DMS153 treated with DMSO at 0.1 percent for 48 hours (cell line): ENCODE measurements around the gene C1QC.
A peak's percentile ranks its signal among the peaks of the same experiment; 100 is the strongest.

Experiments used
- DNase-seq: peaks from one replicate; lab custom pipeline; 2025; ENCODE audit not compliant: unreplicated experiment; lab: John Stamatoyannopoulos, UW

The C1QC gene

GRCh38 chr1:22643381-22643780 is at the start of gene C1QC:
TSS of gene C1QC (plus strand) at chr1:22643633. CDS start at chr1:22644024, 391 bp downstream.
- DNase-seq = no peak

DNA sequence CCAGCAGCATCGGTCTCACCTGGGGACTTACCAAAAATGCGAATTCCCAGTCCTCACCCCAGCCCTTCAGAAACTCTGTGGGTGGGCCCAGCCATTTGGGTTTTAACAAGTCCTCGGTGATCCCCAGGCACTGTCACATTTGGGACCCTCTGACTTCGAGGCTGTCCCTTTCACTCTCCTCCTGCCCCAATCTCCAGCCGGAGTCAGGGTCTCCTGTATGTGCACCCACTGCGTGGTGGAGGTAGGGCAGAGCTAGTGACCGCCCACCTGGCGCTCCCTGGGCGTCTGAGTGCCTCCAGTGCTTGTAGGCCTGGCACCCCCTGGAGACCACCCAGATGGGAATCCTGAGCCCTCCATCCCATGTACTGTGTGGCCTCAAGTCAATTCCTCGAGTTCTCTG is 49.0 kb upstream of the C1QC start:
- no peak for DNase-seq

- DNase-seq = no peak
Observed at GRCh38 chr1:22595108-22595507, 48.3 kb upstream of the C1QC start.

GRCh38 chr1:22597301-22597965 is 46.0 kb upstream of the C1QC start:
- DNase-seq = no peak

GRCh38 chr1:22597996-22598395 is 45.4 kb upstream of the C1QC start:
- DNase-seq = no peak

DNA sequence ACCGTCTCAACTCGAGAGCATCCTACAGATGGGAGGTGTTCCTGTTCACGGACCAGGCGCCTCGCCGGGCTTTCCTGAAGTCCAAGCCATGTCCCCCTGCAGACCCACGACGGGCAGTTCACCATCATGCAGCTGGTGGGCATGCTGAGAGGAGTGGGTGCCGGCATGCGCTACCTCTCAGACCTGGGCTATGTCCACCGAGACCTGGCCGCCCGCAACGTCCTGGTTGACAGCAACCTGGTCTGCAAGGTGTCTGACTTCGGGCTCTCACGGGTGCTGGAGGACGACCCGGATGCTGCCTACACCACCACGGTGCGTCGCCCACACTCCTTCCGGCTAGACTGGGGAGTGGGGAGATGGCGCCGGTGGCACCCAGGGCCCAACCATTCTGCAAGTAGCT is 44.7 kb upstream of the C1QC start:
- DNase-seq = no peak

DNA sequence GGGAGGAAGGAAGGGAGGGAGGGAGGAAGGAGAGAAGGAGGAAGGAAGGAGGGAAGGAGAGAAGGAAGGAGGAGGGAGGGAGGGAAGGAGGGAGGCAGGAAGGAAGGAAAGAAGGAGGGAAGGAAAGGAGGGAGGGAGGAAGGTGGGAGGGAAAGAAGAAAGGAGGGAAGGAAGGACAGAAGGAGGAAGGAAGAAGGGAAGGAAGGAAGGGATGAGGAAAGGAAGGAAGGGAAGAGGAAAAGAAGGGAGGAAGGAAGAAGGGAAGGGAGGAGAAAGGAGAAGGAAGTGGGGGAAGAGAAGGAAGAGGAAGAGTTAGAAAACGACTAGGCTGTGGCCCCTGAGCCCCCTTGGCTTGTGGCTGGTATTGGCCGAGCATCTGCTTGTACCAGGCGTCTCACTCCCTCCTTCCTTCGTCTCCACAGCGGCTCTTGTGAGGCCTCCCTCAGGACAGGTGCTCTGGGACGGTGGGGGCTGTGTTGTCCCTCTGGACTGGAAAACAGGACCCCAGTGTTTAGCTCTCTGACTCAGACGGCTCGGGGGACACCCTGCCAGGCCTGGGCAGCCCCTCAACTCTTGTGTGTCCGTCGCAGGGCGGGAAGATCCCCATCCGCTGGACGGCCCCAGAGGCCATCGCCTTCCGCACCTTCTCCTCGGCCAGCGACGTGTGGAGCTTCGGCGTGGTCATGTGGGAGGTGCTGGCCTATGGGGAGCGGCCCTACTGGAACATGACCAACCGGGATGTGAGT is 43.2 kb upstream of the C1QC start:
- peak; percentile 75 for DNase-seq

DNA sequence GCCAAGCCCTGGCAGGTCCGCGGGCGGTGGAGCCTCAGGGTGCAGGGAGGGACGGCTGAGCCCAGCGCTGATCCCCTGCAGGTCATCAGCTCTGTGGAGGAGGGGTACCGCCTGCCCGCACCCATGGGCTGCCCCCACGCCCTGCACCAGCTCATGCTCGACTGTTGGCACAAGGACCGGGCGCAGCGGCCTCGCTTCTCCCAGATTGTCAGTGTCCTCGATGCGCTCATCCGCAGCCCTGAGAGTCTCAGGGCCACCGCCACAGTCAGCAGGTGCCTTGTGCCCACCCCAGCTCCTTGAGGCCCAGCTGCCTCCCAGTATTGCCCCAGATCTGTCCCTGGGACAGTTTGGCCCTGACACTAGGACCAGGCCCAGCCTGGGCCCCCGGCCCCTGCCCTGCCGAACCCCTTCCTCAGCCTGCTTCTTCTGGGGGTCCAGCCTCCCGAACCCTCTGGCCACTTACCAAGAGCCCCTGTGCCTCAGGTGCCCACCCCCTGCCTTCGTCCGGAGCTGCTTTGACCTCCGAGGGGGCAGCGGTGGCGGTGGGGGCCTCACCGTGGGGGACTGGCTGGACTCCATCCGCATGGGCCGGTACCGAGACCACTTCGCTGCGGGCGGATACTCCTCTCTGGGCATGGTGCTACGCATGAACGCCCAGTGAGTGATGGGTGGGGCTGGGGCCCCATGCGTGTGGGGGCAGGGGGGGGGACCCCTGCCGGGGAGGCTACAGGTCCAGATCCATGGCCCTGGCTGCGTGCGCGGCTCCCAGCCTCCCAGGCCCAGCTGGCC is 42.4 kb upstream of the C1QC start:
- no peak for DNase-seq

DNA sequence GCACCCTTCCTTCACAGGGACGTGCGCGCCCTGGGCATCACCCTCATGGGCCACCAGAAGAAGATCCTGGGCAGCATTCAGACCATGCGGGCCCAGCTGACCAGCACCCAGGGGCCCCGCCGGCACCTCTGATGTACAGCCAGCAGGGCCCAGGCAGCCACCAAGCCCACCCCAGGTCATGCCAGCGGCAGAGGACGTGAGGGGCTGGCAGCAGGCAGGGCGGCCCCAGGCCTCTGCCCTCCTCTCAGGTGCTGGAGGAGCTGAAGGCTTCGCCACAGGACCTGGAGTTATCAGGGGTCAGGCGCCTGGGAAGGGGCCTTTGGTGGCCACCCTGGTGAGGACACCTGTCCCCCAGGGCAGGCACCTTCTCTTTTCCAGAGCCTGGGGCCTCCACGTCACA is 41.8 kb upstream of the C1QC start:
- no peak for DNase-seq

GRCh38 chr1:22602060-22602740 is 41.2 kb upstream of the C1QC start:
- no peak for DNase-seq

DNA sequence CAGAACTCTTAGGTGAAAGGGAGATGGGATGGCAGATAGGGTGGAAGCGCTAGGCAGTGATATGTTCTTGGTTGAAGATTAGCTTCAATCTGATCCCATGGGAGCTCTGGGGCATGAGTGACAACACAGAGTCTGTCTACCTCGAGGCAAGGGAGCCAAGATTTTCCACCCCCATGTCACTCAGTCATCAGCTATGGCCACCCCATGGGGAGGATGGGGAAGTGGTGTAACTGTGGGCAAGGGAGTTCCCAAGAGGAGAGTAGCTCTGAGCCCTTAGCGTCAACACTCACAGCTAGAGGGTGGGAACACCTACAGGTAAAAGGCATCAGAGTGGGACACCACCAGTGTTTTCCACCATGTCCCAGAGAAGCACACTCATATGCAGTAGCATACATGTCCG is 37.3 kb upstream of the C1QC start:
- no peak for DNase-seq

DNA sequence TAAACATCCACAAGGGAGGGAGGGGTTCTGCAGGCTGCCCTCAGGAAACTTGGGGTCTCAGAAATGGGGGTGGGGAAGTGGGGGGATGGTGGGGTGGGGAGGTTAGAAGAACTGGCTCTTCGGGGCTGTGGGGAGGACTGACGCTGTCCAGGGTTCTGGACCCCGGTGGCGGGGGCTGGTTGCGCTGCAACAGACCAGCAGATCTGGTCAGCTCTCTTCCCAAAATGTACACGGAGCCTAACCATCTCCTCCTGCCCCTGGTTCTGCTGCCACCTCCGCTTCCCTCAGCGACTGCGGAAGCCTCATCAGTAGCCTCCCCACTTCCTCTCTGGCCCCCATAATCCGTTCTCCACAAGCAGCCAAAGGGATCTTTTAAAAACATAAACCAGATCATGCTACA is 36.3 kb upstream of the C1QC start:
- DNase-seq = no peak

DNA sequence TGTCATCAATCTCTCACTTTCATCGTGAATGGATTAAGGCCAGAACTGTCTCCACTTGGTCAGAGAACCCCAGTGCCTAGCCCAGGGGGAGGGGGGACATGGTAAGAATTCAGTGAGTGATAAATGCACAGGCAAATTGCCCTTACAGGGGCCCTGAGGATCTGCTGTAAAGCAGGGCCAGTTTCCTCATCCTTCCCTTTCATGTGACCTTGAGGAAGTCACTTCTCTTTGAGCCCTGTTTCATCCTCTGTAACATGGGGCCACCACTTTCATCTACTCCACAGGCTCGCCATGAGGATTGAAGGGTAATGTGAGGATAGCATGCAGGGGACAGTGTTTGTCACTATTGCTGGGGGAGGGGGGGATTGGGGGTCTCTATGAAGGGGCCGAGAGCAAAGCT is 35.1 kb upstream of the C1QC start:
- DNase-seq = no peak

DNA sequence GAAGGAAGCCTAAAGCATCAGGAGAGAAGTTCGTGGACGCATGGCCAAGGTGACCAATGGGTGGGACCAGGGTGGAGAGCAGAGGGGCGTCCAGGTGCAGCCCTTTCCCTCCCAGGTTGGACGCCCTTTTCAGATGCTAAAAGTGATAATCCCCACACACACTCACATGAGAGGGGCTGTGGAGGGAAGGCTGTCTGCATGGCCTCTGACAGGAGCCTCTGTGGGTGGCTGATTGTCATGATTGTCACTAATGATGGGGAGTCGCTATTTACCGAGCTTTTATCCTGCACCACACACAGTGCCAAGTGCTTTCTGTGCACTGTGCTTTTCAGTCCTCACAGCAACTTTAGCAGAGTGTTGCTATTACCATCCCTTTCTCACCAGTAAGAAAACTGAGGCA is 34.1 kb upstream of the C1QC start:
- no peak for DNase-seq

GRCh38 chr1:22611530-22611947 is 31.9 kb upstream of the C1QC start:
- DNase-seq = no peak

DNA sequence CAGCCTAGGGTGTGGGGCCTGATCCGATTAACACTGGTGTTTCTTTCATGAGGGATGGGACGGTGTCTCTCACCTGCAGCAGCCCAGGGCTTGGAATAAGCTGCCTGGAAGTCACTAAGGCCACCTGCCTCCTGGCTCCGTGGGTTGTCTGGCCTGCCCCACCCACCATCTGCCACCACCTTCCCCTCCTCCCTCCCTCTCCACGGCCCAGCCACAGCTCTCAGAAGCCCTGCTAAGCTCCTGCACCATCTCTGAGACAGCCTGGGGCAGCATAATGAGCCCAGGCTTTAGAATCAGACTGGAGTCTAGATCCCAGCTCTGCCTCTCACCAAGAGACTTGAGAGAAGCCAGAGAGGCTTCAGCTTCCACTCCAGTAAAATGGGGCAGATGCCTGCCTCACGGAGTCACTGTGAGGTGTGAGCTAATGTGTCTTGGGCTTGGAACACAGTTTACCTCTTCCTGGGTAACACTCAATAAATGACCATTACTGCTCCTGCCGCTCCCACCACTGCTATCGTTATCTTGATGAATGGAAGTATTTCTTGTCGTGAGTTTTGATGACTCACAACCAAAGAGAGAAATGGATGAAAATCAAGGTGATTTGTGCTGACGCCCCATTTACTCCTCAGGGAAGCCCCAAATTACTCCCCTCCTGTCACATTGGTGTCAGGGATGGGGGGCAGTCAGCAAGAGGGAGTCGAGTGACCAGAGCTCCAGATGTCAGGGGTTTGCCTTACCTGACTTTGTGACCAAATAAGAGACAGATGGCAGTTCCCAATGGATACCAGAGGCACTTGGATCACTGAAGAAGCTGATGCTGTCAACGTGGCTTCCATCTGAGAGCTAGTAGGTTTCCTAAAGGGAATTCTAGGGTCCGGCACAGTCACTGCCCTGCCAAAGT is 30.5 kb upstream of the C1QC start:
- DNase-seq = no peak

GRCh38 chr1:22613572-22613918 is 29.9 kb upstream of the C1QC start:
- DNase-seq = no peak

DNA sequence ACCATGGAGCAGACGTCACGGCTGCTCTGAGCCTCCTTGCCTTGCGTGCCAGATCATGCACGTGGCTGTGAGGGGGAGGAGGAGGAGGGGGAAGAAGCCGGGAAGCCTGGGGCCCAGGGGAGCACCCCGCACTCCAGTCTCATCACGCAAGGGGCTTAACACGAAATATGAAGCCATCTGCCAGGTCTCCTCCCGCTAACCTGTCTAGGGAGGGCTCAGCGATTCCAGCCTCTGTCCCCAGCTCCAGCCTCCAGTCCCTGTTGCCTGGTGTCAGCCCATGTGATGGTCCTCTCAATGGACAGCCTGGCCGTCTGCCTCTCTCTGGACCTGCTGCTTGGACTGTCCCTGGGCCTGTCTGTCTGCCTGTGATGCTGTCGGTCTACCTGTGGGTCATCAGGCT is 29.5 kb upstream of the C1QC start:
- no peak for DNase-seq

GRCh38 chr1:22615886-22616285 is 27.5 kb upstream of the C1QC start:
- no peak for DNase-seq

DNA sequence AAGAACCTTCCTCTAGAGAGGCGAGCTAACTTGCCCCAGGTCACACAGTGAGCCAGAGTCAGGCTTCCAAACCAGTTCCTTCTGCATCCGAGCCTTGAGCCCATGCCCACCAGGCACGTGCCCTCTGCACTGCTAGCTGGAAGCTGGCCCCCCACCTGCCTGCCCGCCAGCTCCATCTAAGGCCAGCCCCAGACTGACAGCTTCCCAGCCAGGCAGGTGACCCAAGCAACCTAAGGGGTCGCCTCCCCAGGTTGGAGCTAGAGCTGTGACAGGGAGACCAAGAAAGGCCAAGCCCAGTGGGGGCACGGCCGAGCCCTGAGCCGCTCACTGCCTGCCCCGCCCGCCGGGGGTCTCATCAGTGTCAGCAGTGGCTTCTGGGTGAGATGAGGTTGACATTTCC is 26.9 kb upstream of the C1QC start:
- no peak for DNase-seq

DNA sequence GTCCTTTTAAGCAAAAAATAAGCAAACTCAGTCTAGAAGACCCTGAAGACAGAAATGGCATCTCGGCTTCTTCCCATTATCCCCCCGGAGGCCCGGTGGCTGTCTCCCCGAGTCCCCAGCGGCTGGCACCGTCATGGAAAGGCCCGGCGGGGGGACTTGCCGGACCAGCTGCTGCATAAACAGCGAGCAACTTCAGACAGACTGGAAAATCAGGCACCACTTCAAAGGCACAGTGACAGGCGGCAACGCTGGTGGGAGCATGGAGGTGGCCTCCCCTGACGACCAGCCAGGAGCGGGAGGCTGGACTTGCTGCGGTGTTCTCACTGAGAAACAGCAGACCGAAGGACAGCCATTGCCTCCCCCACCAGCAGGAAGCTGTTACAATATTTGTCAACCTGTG is 25.4 kb upstream of the C1QC start:
- peak; percentile 20 for DNase-seq
